H1 (cell line): Measurements from ENCODE around the gene OBP2B. TPM values are rescaled to one million over a fixed set of nuclear protein-coding genes. Genes with fewer than 3 reads are reported as not detected.

Source experiments
- CTCF ChIA-PET: fragments of 300-600 bp; sonication (Branson Sonifier 250); formaldehyde crosslinking; loops from one replicate; lab custom pipeline; 2021; ENCODE audit not compliant: partially characterized antibody; lab: Charles Lee
- POLR2A ChIA-PET: fragments of 300-600 bp; sonication (Branson Sonifier 250); formaldehyde crosslinking; loops from one replicate; lab custom pipeline; 2021; ENCODE audit warnings: inconsistent platforms; ENCODE audit not compliant: partially characterized antibody; lab: Charles Lee
- DNase-seq, 2 experiments: peaks; one replicate each; pipeline versions ENCODE4 v3.0.0 to v3.0.0-alpha.2; 2010 to 2022; ENCODE audit warnings: low spot score in 2 of 2, low read depth in 1 of 2, mixed read lengths in 1 of 2
- FAIRE-seq: peaks from 2 replicates; lab custom pipeline; 2011; peaks lifted over from hg19 to GRCh38; lab: Jason Lieb, UNC
- H2AFZ ChIP-seq: 2 replicates; pipeline ENCODE4 v1.8.1; 2012; ENCODE audit warnings: low read length, inconsistent platforms
- H2AK5ac ChIP-seq: 2 replicates; pipeline ENCODE4 v1.6.1; 2013; ENCODE audit warnings: low read depth, low read length
- H2BK120ac ChIP-seq: replicated peaks from 2 replicates; pipeline ENCODE3; 2013; ENCODE audit warnings: low read depth, low read length, inconsistent platforms
- H2BK12ac ChIP-seq: 2 replicates; pipeline ENCODE4 v1.6.1; 2013; ENCODE audit warnings: low read depth, low read length
- H2BK15ac ChIP-seq: 2 replicates; pipeline ENCODE4 v1.6.1; 2013; ENCODE audit warnings: low read length
- H2BK20ac ChIP-seq: 2 replicates; pipeline ENCODE4 v1.6.1; 2013; ENCODE audit warnings: low read length
- H2BK5ac ChIP-seq: 2 replicates; pipeline ENCODE4 v1.6.1; 2013; ENCODE audit warnings: low read depth, low read length
- H3K14ac ChIP-seq: 2 replicates; pipeline ENCODE4 v1.6.1; 2013; ENCODE audit warnings: inconsistent platforms; ENCODE audit not compliant: insufficient read length
- H3K18ac ChIP-seq: 2 replicates; pipeline ENCODE4 v1.6.1; 2013; ENCODE audit warnings: low read length; ENCODE audit errors: extremely low read depth
- H3K23ac ChIP-seq: 2 replicates; pipeline ENCODE4 v1.6.1; 2013; ENCODE audit warnings: inconsistent platforms; ENCODE audit not compliant: insufficient read length
- H3K23me2 ChIP-seq: 2 replicates; pipeline ENCODE4 v1.6.1; 2013; ENCODE audit warnings: low read depth, low read length
- H3K27ac ChIP-seq: 2 replicates; pipeline ENCODE4 v1.6.1; 2011; ENCODE audit warnings: low read depth, low read length, inconsistent platforms
- H3K27me3 ChIP-seq, 4 experiments: replicated peaks in 1 of 4; 1 replicate in 1 of 4; 2 replicates in 3 of 4; pipeline versions ENCODE4 v1.6.1 to v1.8.1; 2011 to 2013; ENCODE audit warnings: low read length in 3 of 4, mild to moderate bottlenecking in 3 of 4, inconsistent platforms in 2 of 4, mixed read lengths in 2 of 4, moderate library complexity in 1 of 4; ENCODE audit not compliant: control insufficient read depth in 3 of 4, insufficient read depth in 3 of 4; ENCODE audit errors: extremely low read depth in 1 of 4
- H3K36me3 ChIP-seq, 4 experiments: 2 replicates each; pipeline versions ENCODE4 v1.6.1 to v1.8.1; 2011 to 2013; ENCODE audit warnings: mild to moderate bottlenecking in 4 of 4, low read length in 3 of 4, moderate library complexity in 2 of 4, control low read depth in 1 of 4, inconsistent platforms in 1 of 4; ENCODE audit not compliant: insufficient read depth in 4 of 4, control insufficient read depth in 2 of 4
- H3K4ac ChIP-seq: replicated peaks from 2 replicates; pipeline ENCODE3; 2013; ENCODE audit warnings: low read length, low read depth, mixed read lengths, inconsistent platforms; ENCODE audit not compliant: insufficient read length
- H3K4me1 ChIP-seq, 4 experiments: replicated peaks in 1 of 4; 1 replicate in 1 of 4; 2 replicates in 3 of 4; pipeline versions ENCODE4 v1.6.1 to v1.8.1; 2011 to 2013; ENCODE audit warnings: low read length in 3 of 4, inconsistent platforms in 2 of 4, mixed read lengths in 1 of 4; ENCODE audit not compliant: insufficient read depth in 4 of 4, control insufficient read depth in 3 of 4
- H3K4me2 ChIP-seq, 2 experiments: 2 replicates each; pipeline versions ENCODE4 v1.6.1 to v1.8.1; 2011 to 2013; ENCODE audit warnings: low read depth in 2 of 2, low read length in 2 of 2, control low read depth in 1 of 2, inconsistent platforms in 1 of 2, mild to moderate bottlenecking in 1 of 2; ENCODE audit not compliant: insufficient read depth in 1 of 2
- H3K4me3 ChIP-seq, 4 experiments: fragments of 200-600, 300-600 bp in 1 of 4; sonication (generic), shearing (Covaris generic), sonication (Bioruptor Twin) in 1 of 4; 2 replicates each; pipeline versions ENCODE4 v1.5.1 to v1.8.1; 2011 to 2016; ENCODE audit warnings: low read length in 4 of 4, low read depth in 3 of 4, control low read depth in 2 of 4, inconsistent platforms in 2 of 4, mild to moderate bottlenecking in 2 of 4, mixed read lengths in 1 of 4, moderate library complexity in 1 of 4; ENCODE audit not compliant: insufficient read depth in 2 of 4; ENCODE audit errors: extremely low read depth in 1 of 4
- H3K56ac ChIP-seq: replicated peaks from 2 replicates; pipeline ENCODE3; 2013; ENCODE audit warnings: low read depth, mild to moderate bottlenecking, mixed read lengths, low read length, inconsistent platforms; ENCODE audit not compliant: insufficient read length
- H3K79me1 ChIP-seq: 2 replicates; pipeline ENCODE4 v1.6.1; 2013; ENCODE audit warnings: low read depth, low read length, control low read depth
- H3K79me2 ChIP-seq, 2 experiments: 2 replicates each; pipeline versions ENCODE4 v1.6.1 to v1.8.1; 2012 to 2013; ENCODE audit warnings: low read length in 2 of 2, mild to moderate bottlenecking in 2 of 2, inconsistent platforms in 1 of 2; ENCODE audit not compliant: insufficient read depth in 2 of 2, control insufficient read depth in 1 of 2
- H3K9ac ChIP-seq, 4 experiments: replicated peaks in 1 of 4; 1 replicate in 1 of 4; 2 replicates in 3 of 4; pipeline versions ENCODE4 v1.6.1 to v1.8.1; 2011 to 2013; ENCODE audit warnings: low read depth in 3 of 4, low read length in 3 of 4, control low read depth in 2 of 4, mild to moderate bottlenecking in 2 of 4, moderate library complexity in 2 of 4, inconsistent platforms in 1 of 4; ENCODE audit errors: extremely low read depth in 1 of 4
- H3K9me3 ChIP-seq, 2 experiments: 2 replicates each; pipeline versions ENCODE4 v1.6.1 to v1.8.1; 2012 to 2013; ENCODE audit warnings: mild to moderate bottlenecking in 2 of 2, moderate library complexity in 2 of 2, control low read depth in 1 of 2, inconsistent platforms in 1 of 2, low read depth in 1 of 2, low read length in 1 of 2, mixed read lengths in 1 of 2; ENCODE audit not compliant: insufficient read depth in 2 of 2
- H4K20me1 ChIP-seq, 2 experiments: replicated peaks in 1 of 2; 2 replicates each; pipeline versions ENCODE3 to v1.8.1; 2011 to 2013; ENCODE audit warnings: inconsistent platforms in 2 of 2, low read length in 2 of 2, mild to moderate bottlenecking in 1 of 2; ENCODE audit not compliant: insufficient read depth in 2 of 2, control insufficient read depth in 1 of 2
- H4K5ac ChIP-seq: 2 replicates; pipeline ENCODE4 v1.6.1; 2013; ENCODE audit warnings: low read length, low read depth, mixed read lengths, inconsistent platforms; ENCODE audit not compliant: insufficient read length
- H4K8ac ChIP-seq: 2 replicates; pipeline ENCODE4 v1.8.0; 2013; ENCODE audit warnings: mild to moderate bottlenecking, moderate library complexity, low read length, inconsistent platforms; ENCODE audit not compliant: insufficient read depth; ENCODE audit errors: extremely low read depth
- H4K91ac ChIP-seq: replicated peaks from 2 replicates; pipeline ENCODE3; 2013; ENCODE audit warnings: low read length, mixed read lengths, inconsistent platforms; ENCODE audit not compliant: insufficient read length
- CHD2 ChIP-seq: IDR thresholded peaks from 2 replicates; pipeline ENCODE4 v1.6.1; 2012; ENCODE audit warnings: low read length, improper control_type of control experiment
- CTBP2 ChIP-seq: IDR thresholded peaks from 2 replicates; pipeline ENCODE4 v1.7.0; 2011; ENCODE audit warnings: borderline replicate concordance, mild to moderate bottlenecking, moderate library complexity, mixed read lengths, low read length; ENCODE audit not compliant: insufficient read depth, insufficient read length
- EP300 ChIP-seq, 2 experiments: IDR thresholded peaks; 1 replicate in 1 of 2; 2 replicates in 1 of 2; pipeline ENCODE4 v1.6.1; 2011 to 2012; ENCODE audit warnings: low read depth in 2 of 2, low read length in 2 of 2, mild to moderate bottlenecking in 2 of 2, borderline replicate concordance in 1 of 2, inconsistent platforms in 1 of 2, moderate library complexity in 1 of 2
- EZH2 ChIP-seq: fragments of 200-600 bp; sonication (generic); IDR thresholded peaks from 2 replicates; pipeline ENCODE4 v1.7.1; 2012; ENCODE audit warnings: low read depth, mild to moderate bottlenecking, moderate library complexity, low read length, inconsistent platforms; ENCODE audit not compliant: severe bottlenecking
- HDAC2 ChIP-seq, 2 experiments: fragments of 300-600 bp in 1 of 2; sonication (generic) in 1 of 2; IDR thresholded peaks; 2 replicates each; pipeline ENCODE4 v1.6.1; 2011 to 2012; ENCODE audit warnings: low read depth in 2 of 2, low read length in 2 of 2, mild to moderate bottlenecking in 2 of 2, moderate library complexity in 2 of 2, borderline replicate concordance in 1 of 2, inconsistent platforms in 1 of 2
- MAFK ChIP-seq: IDR thresholded peaks from 2 replicates; pipeline ENCODE4 v1.6.1; 2012; ENCODE audit warnings: low read depth, mild to moderate bottlenecking, improper control_type of control experiment, low read length
- RXRA ChIP-seq: IDR thresholded peaks from 2 replicates; pipeline ENCODE4 v1.6.1; 2011; ENCODE audit warnings: low read depth, mild to moderate bottlenecking, low read length, moderate library complexity; ENCODE audit not compliant: insufficient read depth
- SP1 ChIP-seq: IDR thresholded peaks from 2 replicates; pipeline ENCODE4 v1.6.1; 2011; ENCODE audit warnings: low read depth, low read length
- USF2 ChIP-seq: IDR thresholded peaks from 2 replicates; pipeline ENCODE4 v1.6.1; 2011; ENCODE audit warnings: low read length, improper control_type of control experiment
- ZNF274 ChIP-seq: IDR thresholded peaks from 2 replicates; pipeline ENCODE4 v1.7.0; 2012; ENCODE audit warnings: low read length, borderline replicate concordance; ENCODE audit errors: extremely low read depth
- WGBS, 2 experiments: shearing (Covaris generic) in 1 of 2; methylation state at CpG; one replicate each; pipeline versions ENCODE4 v1.1.6 to v1.1.7; 2013 to 2015; ENCODE audit warnings: low lambda C conversion rate in 2 of 2, mixed read lengths in 2 of 2, inconsistent platforms in 1 of 2, low coverage in 1 of 2, missing lambda C conversion rate in 1 of 2; ENCODE audit not compliant: insufficient replicate concordance in 2 of 2, insufficient coverage in 1 of 2, insufficient read length in 1 of 2; ENCODE audit errors: extremely low coverage in 1 of 2, missing lambda C conversion rate in 1 of 2; 5-methylcytosine and 5-hydroxymethylcytosine counted together
- polyA plus RNA-seq, 7 experiments: library from polyadenylated mRNA; depleted of rRNA in 3 of 7; stranded (reverse) in 5 of 7; unstranded in 2 of 7; fragments of >200 nt in 5 of 7; fragments of 200-250 nt in 2 of 7; gene quantifications; 1 replicate in 5 of 7; 2 replicates in 1 of 7; 4 replicates in 1 of 7; pipeline versions ENCODE4 v1.2.1 to v1.2.3, GENCODE V29; 2011 to 2013; ENCODE audit warnings: missing spikeins in 2 of 7, mixed read lengths in 2 of 7
- total RNA-seq: library from RNA; stranded (reverse); fragmentation: NEBNext Ultra II Directional; extraction: Animal tissue kit (Norgen Biotek cat#: 25700); gene quantifications from 2 replicates; pipeline ENCODE4 v1.2.1, GENCODE V29; 2021

OBP2B gene
- total and polyA plus RNA-seq, 2 of the 8 experiments (the other 6 are each of a cell fraction or from before 2014, with no cell fraction given): not detected

GRCh38 chr9:133250741-133251170 is 41.7 kb upstream of the OBP2B start:
- Histone ChIP-seq H2BK120ac (no peak overlapping the region), H3K79me2 (no peaks in the 10 kb centered on the region), H3K4me1 (no peaks in the 10 kb centered on the region), H3K56ac (no peak overlapping the region), H3K4me3 (no peak overlapping the region), H4K8ac (no peak overlapping the region), H3K27me3 (no peaks in the 10 kb centered on the region), H3K36me3 (no peaks in the 10 kb centered on the region), H2BK15ac (no peak overlapping the region), H4K20me1 (no peaks in the 10 kb centered on the region), H3K9ac (no peak overlapping the region), H3K79me1 (no peaks in the 10 kb centered on the region), H3K18ac (no peak overlapping the region), H4K91ac (no peak overlapping the region), H3K4ac (no peak overlapping the region), H3K4me2 (no peak overlapping the region), H3K23me2 (peaks cover 8% of the 10 kb centered on the region; the same call in 1 of the 2 replicates), H3K9me3 (no peaks in the 10 kb centered on the region), H4K5ac (no peak overlapping the region), H2BK20ac (no peak overlapping the region), H3K14ac (no peak overlapping the region), H2AK5ac (no peak overlapping the region), H2AFZ (no peak overlapping the region), H3K27ac (no peak overlapping the region), H2BK12ac (no peak overlapping the region), H3K23ac (no peak overlapping the region), H2BK5ac (no peak overlapping the region)
- FAIRE-seq (no peak), DNase-seq (peak in 1 of 2 experiments; percentile 14)
- 79% methylated on average over 5 of the region's 5 CpGs; no CpG with 5 or more reads in 1 of the 2 experiments for WGBS, 2 experiments
- TF ChIP-seq EZH2 (no peak), HDAC2 (IDR thresholded peaks at IDR 0.05; ENCODE audit: borderline replicate concordance in 1 of 2, low read depth in 2 of 2, low read length in 2 of 2) (no peak), CHD2 (no peak), USF2 (no peak), SP1 (no peak), CTBP2 (no peak), ZNF274 (no peak), RXRA (no peak), EP300 (IDR thresholded peaks at IDR 0.05; ENCODE audit: borderline replicate concordance in 1 of 2, low read depth in 2 of 2, low read length in 2 of 2) (no peak), MAFK (no peak)
- ChIA-PET POLR2A (no interaction called here), CTCF (no interaction called here)
